Endothelial cell (in vitro differentiated cells): ENCODE results near the gene KRTAP1-4. TPM values are rescaled to one million over a fixed set of nuclear protein-coding genes. Genes with fewer than 3 reads are reported as not detected.

Experiments used
- DNase-seq: peaks from one replicate; pipeline ENCODE4 v3.0.0; 2021; ENCODE audit warnings: low spot score
- H3K27ac Mint-ChIP-seq: one replicate; pipeline ENCODE4 v1.8.0; 2021; ENCODE audit warnings: mixed read lengths, inconsistent platforms; ENCODE audit not compliant: unreplicated experiment
- H3K27me3 Mint-ChIP-seq: one replicate; pipeline ENCODE4 v1.8.0; 2021; ENCODE audit warnings: mild to moderate bottlenecking, moderate library complexity, mixed read lengths, inconsistent platforms; ENCODE audit not compliant: unreplicated experiment
- H3K36me3 Mint-ChIP-seq: one replicate; pipeline ENCODE4 v1.8.0; 2021; ENCODE audit warnings: mild to moderate bottlenecking, low read depth, mixed read lengths, inconsistent platforms; ENCODE audit not compliant: unreplicated experiment
- H3K4me1 Mint-ChIP-seq: one replicate; pipeline ENCODE4 v1.8.0; 2021; ENCODE audit warnings: mild to moderate bottlenecking, mixed read lengths, inconsistent platforms; ENCODE audit not compliant: unreplicated experiment
- H3K4me3 Mint-ChIP-seq: one replicate; pipeline ENCODE4 v1.8.0; 2021; ENCODE audit warnings: mild to moderate bottlenecking, mixed read lengths, inconsistent platforms; ENCODE audit not compliant: unreplicated experiment
- H3K9me3 Mint-ChIP-seq: one replicate; pipeline ENCODE4 v1.8.0; 2021; ENCODE audit warnings: mixed read lengths, inconsistent platforms; ENCODE audit not compliant: unreplicated experiment
- total RNA-seq: library from RNA; stranded (reverse); fragmentation: NEBNext Ultra II Directional; extraction: Animal tissue kit (Norgen Biotek cat#: 25700); gene quantifications from one replicate; pipeline ENCODE4 v1.2.1, GENCODE V29; 2021; ENCODE audit not compliant: unreplicated experiment
- TF ChIP-seq, protein P1 (sequence below): fragments of 200-600 bp; sonication (generic); IDR thresholded peaks from one replicate; pipeline ENCODE4 v1.5.0; 2021; ENCODE audit warnings: antibody characterized with exemption; ENCODE audit not compliant: unreplicated experiment

The KRTAP1-4 gene
- total RNA-seq, 1 donor from 2014 or later: not detected

DNA sequence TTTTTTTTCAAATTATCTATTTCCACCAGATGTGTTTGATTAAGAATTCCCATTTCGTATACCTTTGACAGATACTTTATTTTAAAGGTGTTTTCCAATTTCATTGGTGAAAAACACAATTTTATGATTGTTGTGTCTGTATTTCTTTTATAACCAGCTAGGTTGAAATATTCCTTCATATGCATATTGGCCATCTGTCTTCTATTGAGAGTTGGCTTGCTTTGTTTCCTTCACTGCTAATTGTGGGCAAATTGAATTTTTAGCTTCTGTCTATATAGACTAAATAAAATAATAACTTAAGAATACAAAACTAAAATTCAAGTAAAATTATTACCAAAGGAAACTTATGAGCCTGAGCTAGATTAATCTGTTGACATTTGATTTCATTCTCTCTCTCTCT, 34.9 kb downstream of the KRTAP1-4 start:
- Mint-ChIP-seq H3K27ac (no peak overlapping the region), H3K27me3 (peaks cover 2% of the 10 kb centered on the region), H3K36me3 (no peaks in the 10 kb centered on the region), H3K4me1 (no peaks in the 10 kb centered on the region), H3K9me3 (no peaks in the 10 kb centered on the region), H3K4me3 (no peak overlapping the region)
- TF ChIP-seq, protein P1, sequence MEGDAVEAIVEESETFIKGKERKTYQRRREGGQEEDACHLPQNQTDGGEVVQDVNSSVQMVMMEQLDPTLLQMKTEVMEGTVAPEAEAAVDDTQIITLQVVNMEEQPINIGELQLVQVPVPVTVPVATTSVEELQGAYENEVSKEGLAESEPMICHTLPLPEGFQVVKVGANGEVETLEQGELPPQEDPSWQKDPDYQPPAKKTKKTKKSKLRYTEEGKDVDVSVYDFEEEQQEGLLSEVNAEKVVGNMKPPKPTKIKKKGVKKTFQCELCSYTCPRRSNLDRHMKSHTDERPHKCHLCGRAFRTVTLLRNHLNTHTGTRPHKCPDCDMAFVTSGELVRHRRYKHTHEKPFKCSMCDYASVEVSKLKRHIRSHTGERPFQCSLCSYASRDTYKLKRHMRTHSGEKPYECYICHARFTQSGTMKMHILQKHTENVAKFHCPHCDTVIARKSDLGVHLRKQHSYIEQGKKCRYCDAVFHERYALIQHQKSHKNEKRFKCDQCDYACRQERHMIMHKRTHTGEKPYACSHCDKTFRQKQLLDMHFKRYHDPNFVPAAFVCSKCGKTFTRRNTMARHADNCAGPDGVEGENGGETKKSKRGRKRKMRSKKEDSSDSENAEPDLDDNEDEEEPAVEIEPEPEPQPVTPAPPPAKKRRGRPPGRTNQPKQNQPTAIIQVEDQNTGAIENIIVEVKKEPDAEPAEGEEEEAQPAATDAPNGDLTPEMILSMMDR: no peak
- no peak for DNase-seq

DNA sequence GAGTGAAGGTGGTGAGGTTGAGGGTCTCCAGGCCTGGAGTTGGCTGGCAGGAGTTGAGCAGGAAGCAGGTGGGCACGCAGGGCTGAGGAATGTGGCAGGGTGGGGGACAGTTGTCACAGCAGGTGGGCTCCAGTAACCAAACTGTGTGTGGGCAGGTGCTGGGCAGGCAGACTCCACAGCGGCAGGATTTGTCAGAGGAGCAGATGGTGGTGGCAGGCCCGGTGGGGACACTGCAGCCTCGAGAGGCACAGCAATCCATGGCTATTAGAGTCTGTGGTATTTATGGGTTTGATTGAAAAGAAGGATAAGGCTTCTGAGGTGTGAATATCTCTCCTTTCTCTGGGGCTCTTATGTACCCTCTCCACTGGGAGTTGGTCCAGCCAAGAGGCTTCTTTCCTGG, 36.2 kb downstream of the KRTAP1-4 start, which contains the start of gene KRTAP3-3:
TSS of gene KRTAP3-3 (minus strand) at position 326 of the 400 bp plus-strand sequence. CDS start at position 259, 67 bp downstream.
- Mint-ChIP-seq H3K27ac (no peak within 1 kb of the TSS), H3K27me3 (peaks cover 2% of the 10 kb centered on the region), H3K36me3 (no peaks in the 10 kb centered on the region), H3K4me3 (no peak within 1 kb of the TSS), H3K9me3 (no peaks in the 10 kb centered on the region), H3K4me1 (no peaks in the 10 kb centered on the region)
- DNase-seq: no peak
- TF ChIP-seq, protein P1: no peak

DNA sequence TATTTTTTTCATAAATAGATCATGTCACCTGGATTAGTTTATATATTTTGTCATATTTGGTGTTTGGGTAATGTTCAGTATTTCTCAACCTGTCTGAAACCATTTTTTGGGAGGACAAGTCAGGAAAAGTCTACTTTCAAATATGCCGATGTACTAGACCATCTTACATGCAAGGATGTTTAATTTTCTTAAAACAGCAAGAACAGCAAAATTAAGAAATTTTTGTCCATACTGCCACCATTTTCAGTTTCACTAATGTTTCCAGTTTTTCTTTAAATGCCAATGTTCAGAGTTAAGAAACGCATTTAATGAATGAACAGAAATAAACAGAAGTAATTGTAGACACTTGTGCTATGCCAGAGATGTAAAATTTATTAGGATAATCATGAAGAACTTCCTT, 36.9 kb downstream of the KRTAP1-4 start:
- no peaks in the 10 kb centered on the region for H3K36me3 Mint-ChIP-seq
- H3K9me3 Mint-ChIP-seq: no peaks in the 10 kb centered on the region
- H3K27ac Mint-ChIP-seq: no peak overlapping the region
- TF ChIP-seq, protein P1: no peak
- no peaks in the 10 kb centered on the region for H3K4me1 Mint-ChIP-seq
- peaks cover 2% of the 10 kb centered on the region for H3K27me3 Mint-ChIP-seq
- no peak overlapping the region for H3K4me3 Mint-ChIP-seq
- no peak for DNase-seq

DNA sequence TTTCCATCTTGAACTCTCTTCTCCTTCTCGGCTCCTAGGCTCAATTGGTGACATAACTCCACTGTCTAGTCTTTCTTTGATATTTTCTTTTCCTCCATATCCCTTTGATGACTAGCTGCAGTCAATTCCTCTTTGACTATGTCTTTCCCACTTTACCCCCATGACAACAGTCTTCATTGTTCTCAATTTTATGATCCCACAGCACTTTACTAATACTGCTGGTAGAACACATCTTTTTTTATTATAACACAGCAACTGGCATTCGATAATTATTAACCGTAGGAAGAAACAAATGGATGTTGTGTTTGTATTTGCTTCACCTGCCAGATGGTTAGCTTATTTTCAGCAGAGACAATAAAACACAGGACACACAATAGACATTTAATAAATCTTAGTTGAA, 37.3 kb downstream of the KRTAP1-4 start:
- Mint-ChIP-seq H3K27me3 (peaks cover 2% of the 10 kb centered on the region), H3K9me3 (no peaks in the 10 kb centered on the region)
- TF ChIP-seq, protein P1: no peak

DNA sequence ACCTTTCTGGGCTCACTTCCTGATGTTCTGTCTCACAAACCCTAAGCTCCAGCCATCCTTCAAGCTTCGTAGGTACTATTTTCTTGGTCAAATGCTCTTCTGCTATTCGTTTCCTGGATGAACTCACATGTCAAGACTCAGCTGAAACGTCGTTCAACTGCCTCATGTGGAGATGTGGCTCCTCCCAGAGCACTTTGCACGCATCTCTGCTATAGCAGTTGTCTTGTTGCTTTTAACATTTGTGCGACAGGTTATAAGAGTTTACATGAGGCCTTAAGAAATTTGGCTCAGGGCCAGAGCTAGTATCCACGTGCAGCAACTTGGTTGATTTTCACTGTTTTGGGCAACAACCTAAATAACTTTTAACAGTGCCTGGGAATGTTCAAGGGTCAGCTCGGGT, 43.1 kb downstream of the KRTAP1-4 start:
- Mint-ChIP-seq H3K36me3 (no peaks in the 10 kb centered on the region), H3K27me3 (no peaks in the 10 kb centered on the region), H3K9me3 (no peaks in the 10 kb centered on the region), H3K4me3 (no peak overlapping the region), H3K27ac (no peak overlapping the region), H3K4me1 (peaks cover 19% of the 10 kb centered on the region)
- no peak for DNase-seq
- TF ChIP-seq, protein P1: no peak

More for the DNA sequence above, 37.3 kb downstream of the KRTAP1-4 start:
- H3K27ac Mint-ChIP-seq: no peak overlapping the region
- H3K36me3 Mint-ChIP-seq: no peaks in the 10 kb centered on the region
- peaks cover 3% of the 10 kb centered on the region for H3K4me1 Mint-ChIP-seq
- no peak overlapping the region for H3K4me3 Mint-ChIP-seq
- no peak for DNase-seq
